Measurements from ENCODE around the gene PSMA3. TPM values are rescaled to one million over a fixed set of nuclear protein-coding genes. Genes with fewer than 3 reads are reported as not detected.

Gene PSMA3
- total and polyA plus RNA-seq, 2 of the 8 experiments (the other 6 are each of a cell fraction or from before 2014, with no cell fraction given), result 285 to 507 TPM

DNA sequence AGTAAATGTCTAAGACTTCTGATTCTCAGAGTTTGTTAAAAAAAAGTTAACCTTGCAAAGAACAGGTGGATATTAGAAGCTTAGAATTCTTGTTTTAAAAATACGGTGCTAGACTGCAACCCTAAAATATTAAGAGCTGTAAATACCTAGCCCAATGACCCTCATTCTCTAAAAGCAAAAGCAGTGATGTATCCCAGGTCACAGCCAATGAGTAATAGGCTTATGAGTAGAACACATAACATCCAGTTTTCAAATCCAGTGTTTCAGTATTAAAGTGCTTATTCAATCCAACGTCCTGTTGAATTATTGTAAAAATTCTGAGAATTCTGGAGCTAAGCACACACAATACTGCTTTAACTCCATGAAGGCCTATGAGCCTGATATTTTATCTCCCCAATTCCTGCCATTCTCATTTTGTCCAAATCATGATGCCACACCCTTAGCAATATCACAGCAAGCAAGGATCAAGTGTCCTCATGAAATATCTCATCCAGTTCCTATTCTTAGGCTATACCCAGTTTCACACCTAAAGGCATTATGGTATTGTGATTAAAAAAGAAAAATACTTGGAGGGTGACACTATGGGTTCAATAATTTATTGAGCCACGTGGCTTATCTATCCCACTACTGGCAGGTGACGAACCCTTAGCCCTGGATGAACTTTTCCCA lies 38.4 kb downstream of the PSMA3 start:
- no peak overlapping the region for H3K4me3 ChIP-seq (ENCODE audit: extremely low read depth in 1 of 4, insufficient read depth in 2 of 4, low read depth in 3 of 4, low read length in 4 of 4)
- no peak overlapping the region for H3K4me2 ChIP-seq (ENCODE audit: insufficient read depth in 1 of 2, low read depth in 2 of 2, low read length in 2 of 2)
- H3K9ac ChIP-seq (replicated peaks in 1 of 4; ENCODE audit: extremely low read depth in 1 of 4, low read depth in 3 of 4, low read length in 3 of 4), result no peak overlapping the region
- H3K18ac ChIP-seq (ENCODE audit: extremely low read depth, low read length), result no peak overlapping the region
- no peak overlapping the region for H3K27ac ChIP-seq (ENCODE audit: low read depth, low read length)
- ChIA-PET CTCF (ENCODE audit: partially characterized antibody) (interaction anchor here (0.6 kb wide), 1 partner anchor 45 kb away, joined by 3 read pairs; no protein-coding TSS in a partner anchor), POLR2A (ENCODE audit: partially characterized antibody) (interaction anchor here (0.7 kb wide), 1 partner anchor 15 kb away, joined by 4 read pairs; the partner anchor contains the start of gene ARID4A)
- no peaks in the 10 kb centered on the region for H3K23me2 ChIP-seq (ENCODE audit: low read depth, low read length)
- H2BK15ac ChIP-seq (ENCODE audit: low read length), result no peak overlapping the region
- H4K20me1 ChIP-seq (replicated peaks in 1 of 2; ENCODE audit: control insufficient read depth in 1 of 2, insufficient read depth in 2 of 2, low read length in 2 of 2), result peaks cover 3 to 6% of the 10 kb centered on the region in 2 experiments
- WGBS, 2 experiments (ENCODE audit: extremely low coverage in 1 of 2, insufficient coverage in 1 of 2, insufficient read length in 1 of 2, insufficient replicate concordance in 2 of 2, low coverage in 1 of 2, low lambda C conversion rate in 2 of 2, missing lambda C conversion rate in 1 of 2), result 94% methylated on average over 4 of the region's 4 CpGs; no CpG with 5 or more reads in 1 of the 2 experiments
- H4K91ac ChIP-seq (replicated peaks; ENCODE audit: insufficient read length, low read length), result no peak overlapping the region
- no peak overlapping the region for H2BK5ac ChIP-seq (ENCODE audit: low read depth, low read length)
- H3K27me3 ChIP-seq (replicated peaks in 1 of 4; ENCODE audit: control insufficient read depth in 3 of 4, extremely low read depth in 1 of 4, insufficient read depth in 3 of 4, low read length in 3 of 4), result no peaks in the 10 kb centered on the region
- H3K4me1 ChIP-seq (replicated peaks in 1 of 4; ENCODE audit: control insufficient read depth in 3 of 4, insufficient read depth in 4 of 4, low read length in 3 of 4), result no peaks in the 10 kb centered on the region
- no peak overlapping the region for H2BK20ac ChIP-seq (ENCODE audit: low read length)
- FAIRE-seq (no peak), DNase-seq (ENCODE audit: low read depth in 1 of 2, low spot score in 2 of 2) (no peak)
- H3K79me2 ChIP-seq (ENCODE audit: control insufficient read depth in 1 of 2, insufficient read depth in 2 of 2, low read length in 2 of 2), result peaks cover 0 to 80% of the 10 kb centered on the region in 2 experiments; a peak in 2 of 4 replicates
- H3K4ac ChIP-seq (replicated peaks; ENCODE audit: insufficient read length, low read depth, low read length), result no peak overlapping the region
- no peak overlapping the region for H2BK120ac ChIP-seq (replicated peaks; ENCODE audit: low read depth, low read length)
- H2AK5ac ChIP-seq (ENCODE audit: low read depth, low read length), result no peak overlapping the region
- no peak overlapping the region for H2BK12ac ChIP-seq (ENCODE audit: low read depth, low read length)
- no peaks in the 10 kb centered on the region for H3K79me1 ChIP-seq (ENCODE audit: low read depth, low read length)
- H3K56ac ChIP-seq (replicated peaks; ENCODE audit: insufficient read length, low read depth, low read length), result no peak overlapping the region
- H2AFZ ChIP-seq (ENCODE audit: low read length), result no peak overlapping the region
- no peak overlapping the region for H3K23ac ChIP-seq (ENCODE audit: insufficient read length)
- no peak overlapping the region for H3K14ac ChIP-seq (ENCODE audit: insufficient read length)
- peaks cover 6 to 57% (median 19%) of the 10 kb centered on the region in 4 experiments; a peak in 6 of 8 replicates for H3K36me3 ChIP-seq (ENCODE audit: control insufficient read depth in 2 of 4, insufficient read depth in 4 of 4, low read length in 3 of 4)
- H3K9me3 ChIP-seq (ENCODE audit: insufficient read depth in 2 of 2, low read depth in 1 of 2, low read length in 1 of 2), result no peaks in the 10 kb centered on the region
- no peak overlapping the region for H4K5ac ChIP-seq (ENCODE audit: insufficient read length, low read depth, low read length)
- no peak overlapping the region for H4K8ac ChIP-seq (ENCODE audit: extremely low read depth, insufficient read depth, low read length)
- TF ChIP-seq EZH2 (IDR thresholded peaks at IDR 0.05; ENCODE audit: low read depth, low read length, severe bottlenecking), result no peak
- TF ChIP-seq TCF12 (IDR thresholded peaks at IDR 0.05; ENCODE audit: low read depth, low read length), result no peak
- TF ChIP-seq CBX8 (IDR thresholded peaks at IDR 0.05; ENCODE audit: borderline replicate concordance, low read depth, low read length), result no peak
- no peak for TF ChIP-seq RBBP5 (IDR thresholded peaks at IDR 0.05; ENCODE audit: borderline replicate concordance, low read depth, low read length)
- TF ChIP-seq SUZ12 (IDR thresholded peaks at IDR 0.05; ENCODE audit: low read length), result no peak
- TF ChIP-seq BCL11A (IDR thresholded peaks at IDR 0.05; ENCODE audit: low read depth in 2 of 2, low read length in 2 of 2), result no peak
- no peak for TF ChIP-seq CEBPB (IDR thresholded peaks at IDR 0.05; ENCODE audit: low read depth, low read length)
- no peak for TF ChIP-seq KDM1A (IDR thresholded peaks at IDR 0.05; ENCODE audit: borderline replicate concordance, low read length)
- no peak for TF ChIP-seq TBP (IDR thresholded peaks at IDR 0.05; ENCODE audit: low read depth, low read length)
- no peak for TF ChIP-seq HDAC6 (IDR thresholded peaks at IDR 0.05; ENCODE audit: low read depth, low read length)
- TF ChIP-seq BRCA1 (IDR thresholded peaks at IDR 0.05; ENCODE audit: low read depth, low read length), result no peak
- no peak for TF ChIP-seq SP2 (IDR thresholded peaks at IDR 0.05; ENCODE audit: low read length)
- TF ChIP-seq RFX5 (IDR thresholded peaks at IDR 0.05; ENCODE audit: borderline replicate concordance, low read depth, low read length), result no peak
- no peak for TF ChIP-seq SIRT6 (IDR thresholded peaks at IDR 0.05; ENCODE audit: low read length)
